Lung (tissue), 12 donors: ENCODE results near the gene ERLEC1. TPM values are rescaled to one million over a fixed set of nuclear protein-coding genes. Genes with fewer than 3 reads are reported as not detected.

Experiments used
- ATAC-seq: fragments of 200-7000 bp; cut with Tn5 transposase; one replicate; pipeline ENCODE4 v1.9.1; 2020; ENCODE audit warnings: moderate number of reproducible peaks; ENCODE audit not compliant: insufficient read depth, low FRiP score
- DNase-seq, 3 donors: peaks; one replicate each; pipeline ENCODE4 v3.0.0-alpha.2; 2013 to 2017
- H3K27ac ChIP-seq, 2 donors: one replicate each; pipeline ENCODE4 v1.5.1; 2013; ENCODE audit warnings: mild to moderate bottlenecking in 2 of 2, moderate library complexity in 2 of 2, control low read depth in 1 of 2, inconsistent platforms in 1 of 2, low read depth in 1 of 2, low read length in 1 of 2
- H3K27me3 ChIP-seq, 3 donors: one replicate each; pipeline ENCODE4 v1.5.1; 2013; ENCODE audit warnings: low read length in 2 of 3; ENCODE audit not compliant: control insufficient read depth in 3 of 3, insufficient read depth in 3 of 3
- H3K36me3 ChIP-seq, 4 donors: one replicate each; pipeline ENCODE4 v1.5.1; 2013; ENCODE audit warnings: low read length in 4 of 4, mild to moderate bottlenecking in 1 of 4, moderate library complexity in 1 of 4; ENCODE audit not compliant: control insufficient read depth in 4 of 4, insufficient read depth in 4 of 4
- H3K4me1 ChIP-seq, 5 donors: one replicate each; pipeline ENCODE4 v1.5.1; 2013; ENCODE audit warnings: low read length in 5 of 5, mild to moderate bottlenecking in 2 of 5, moderate library complexity in 1 of 5; ENCODE audit not compliant: control insufficient read depth in 5 of 5, insufficient read depth in 5 of 5
- H3K4me3 ChIP-seq: one replicate; pipeline ENCODE4 v1.5.1; 2013; ENCODE audit warnings: mild to moderate bottlenecking, control low read depth, moderate library complexity
- H3K9ac ChIP-seq, 2 donors: one replicate each; pipeline ENCODE4 v1.5.1; 2013; ENCODE audit warnings: low read length in 2 of 2, control low read depth in 1 of 2; ENCODE audit not compliant: insufficient read depth in 1 of 2
- H3K9me3 ChIP-seq, 4 donors: one replicate each; pipeline ENCODE4 v1.5.1; 2013; ENCODE audit warnings: low read length in 3 of 4, mild to moderate bottlenecking in 1 of 4, moderate library complexity in 1 of 4; ENCODE audit not compliant: control insufficient read depth in 4 of 4, insufficient read depth in 3 of 4
- WGBS, 2 donors: extraction: QIAGEN DNeasy Blood & Tissue Kit; methylation state at CpG; one replicate each; pipeline ENCODE4 v1.1.7; 2013; 5-methylcytosine and 5-hydroxymethylcytosine counted together
- polyA plus RNA-seq, 2 donors: library from polyadenylated mRNA; stranded (reverse); fragments of 200-250 nt; gene quantifications; one replicate each; pipeline ENCODE4 v1.2.1, GENCODE V29; 2013
- total RNA-seq, 2 donors: library from RNA; depleted of rRNA in 1 of 2; stranded (reverse); fragments of >200 nt in 1 of 2; gene quantifications; one replicate each; pipeline ENCODE4 v1.2.1, GENCODE V29; 2014 to 2021
- TF ChIP-seq, protein P1 (sequence below): IDR thresholded peaks from 2 replicates; pipeline ENCODE4 v1.5.1; 2012; ENCODE audit warnings: mild to moderate bottlenecking; ENCODE audit errors: control extremely low read depth, extremely low read depth
- donor health status: control.
- donor health status: control.
- donor health status: Bipolar disorder and iron deficiency.
- donor health status: healthy.
- donor health status: DM: yes; HTN: yes; CAD: no.

Gene ERLEC1
- total and polyA plus RNA-seq, 4 donors: 39.8 to 64.7 (median 56.3) TPM

GRCh38 chr2:53826030-53826410 is 39.2 kb downstream of the ERLEC1 start:
- Histone ChIP-seq H3K9ac (no peak overlapping the region), H3K4me1 (peaks cover 0 to 17% (median 6%) of the 10 kb centered on the region in 5 donors), H3K4me3 (no peak overlapping the region), H3K9me3 (no peaks in the 10 kb centered on the region), H3K27ac (no peak overlapping the region), H3K36me3 (no peaks in the 10 kb centered on the region), H3K27me3 (no peaks in the 10 kb centered on the region)
- 71 to 88% methylated on average over 1 of the region's 1 CpG for WGBS, 2 donors
- no peak for DNase-seq
- no peak for ATAC-seq
- TF ChIP-seq, protein P1, sequence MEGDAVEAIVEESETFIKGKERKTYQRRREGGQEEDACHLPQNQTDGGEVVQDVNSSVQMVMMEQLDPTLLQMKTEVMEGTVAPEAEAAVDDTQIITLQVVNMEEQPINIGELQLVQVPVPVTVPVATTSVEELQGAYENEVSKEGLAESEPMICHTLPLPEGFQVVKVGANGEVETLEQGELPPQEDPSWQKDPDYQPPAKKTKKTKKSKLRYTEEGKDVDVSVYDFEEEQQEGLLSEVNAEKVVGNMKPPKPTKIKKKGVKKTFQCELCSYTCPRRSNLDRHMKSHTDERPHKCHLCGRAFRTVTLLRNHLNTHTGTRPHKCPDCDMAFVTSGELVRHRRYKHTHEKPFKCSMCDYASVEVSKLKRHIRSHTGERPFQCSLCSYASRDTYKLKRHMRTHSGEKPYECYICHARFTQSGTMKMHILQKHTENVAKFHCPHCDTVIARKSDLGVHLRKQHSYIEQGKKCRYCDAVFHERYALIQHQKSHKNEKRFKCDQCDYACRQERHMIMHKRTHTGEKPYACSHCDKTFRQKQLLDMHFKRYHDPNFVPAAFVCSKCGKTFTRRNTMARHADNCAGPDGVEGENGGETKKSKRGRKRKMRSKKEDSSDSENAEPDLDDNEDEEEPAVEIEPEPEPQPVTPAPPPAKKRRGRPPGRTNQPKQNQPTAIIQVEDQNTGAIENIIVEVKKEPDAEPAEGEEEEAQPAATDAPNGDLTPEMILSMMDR: no peak

DNA sequence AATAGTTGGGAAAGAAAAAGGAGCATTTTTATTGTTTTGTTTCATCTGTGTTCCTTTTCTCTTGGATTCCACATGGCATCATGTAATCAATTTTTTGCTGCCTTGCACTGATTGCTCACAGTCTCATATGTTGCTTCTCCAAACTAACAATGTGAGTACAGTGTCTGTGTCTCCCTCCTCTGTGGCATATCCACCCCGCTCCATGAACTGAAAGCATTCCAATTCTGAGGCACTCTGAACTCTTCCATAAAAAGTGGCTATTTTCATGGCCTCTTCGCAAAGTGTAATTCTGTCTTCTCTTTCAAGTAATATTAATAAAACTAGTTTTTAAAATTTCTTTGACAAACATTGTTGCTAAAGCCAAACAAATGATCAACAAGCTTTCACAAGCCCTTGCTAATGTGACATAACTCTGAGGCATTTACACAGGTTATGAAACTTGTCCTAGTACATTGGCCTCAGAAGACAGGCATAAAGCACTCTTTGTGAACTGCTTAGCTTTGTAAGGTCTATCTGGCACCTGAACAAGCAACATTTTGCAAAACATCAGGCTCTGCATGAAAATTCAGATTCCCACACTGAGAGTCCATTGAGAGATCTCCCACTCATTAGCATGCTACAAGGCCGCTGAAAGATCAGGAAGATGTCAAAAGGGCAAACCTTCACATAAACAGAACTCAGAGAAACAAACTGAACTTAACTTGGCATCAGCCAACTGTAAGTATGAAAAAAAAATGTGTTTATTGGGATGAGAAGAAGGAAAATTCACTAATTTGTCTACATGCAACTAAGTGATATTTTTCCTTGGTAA is 39.9 kb downstream of the ERLEC1 start:
- Histone ChIP-seq H3K36me3 (peaks cover 0 to 4% (median under 1%) of the 10 kb centered on the region in 4 donors), H3K9me3 (no peaks in the 10 kb centered on the region), H3K4me1 (peaks cover 0 to 17% (median 6%) of the 10 kb centered on the region in 5 donors), H3K9ac (no peak overlapping the region), H3K27ac (no peak overlapping the region), H3K27me3 (no peaks in the 10 kb centered on the region), H3K4me3 (no peak overlapping the region)
- DNase-seq (peak in 2 of 3 donors; percentile 21 to 32), ATAC-seq (no peak)
- TF ChIP-seq, protein P1: no peak
- WGBS, 2 donors: 66 to 72% methylated on average over 3 of the region's 3 CpGs

DNA sequence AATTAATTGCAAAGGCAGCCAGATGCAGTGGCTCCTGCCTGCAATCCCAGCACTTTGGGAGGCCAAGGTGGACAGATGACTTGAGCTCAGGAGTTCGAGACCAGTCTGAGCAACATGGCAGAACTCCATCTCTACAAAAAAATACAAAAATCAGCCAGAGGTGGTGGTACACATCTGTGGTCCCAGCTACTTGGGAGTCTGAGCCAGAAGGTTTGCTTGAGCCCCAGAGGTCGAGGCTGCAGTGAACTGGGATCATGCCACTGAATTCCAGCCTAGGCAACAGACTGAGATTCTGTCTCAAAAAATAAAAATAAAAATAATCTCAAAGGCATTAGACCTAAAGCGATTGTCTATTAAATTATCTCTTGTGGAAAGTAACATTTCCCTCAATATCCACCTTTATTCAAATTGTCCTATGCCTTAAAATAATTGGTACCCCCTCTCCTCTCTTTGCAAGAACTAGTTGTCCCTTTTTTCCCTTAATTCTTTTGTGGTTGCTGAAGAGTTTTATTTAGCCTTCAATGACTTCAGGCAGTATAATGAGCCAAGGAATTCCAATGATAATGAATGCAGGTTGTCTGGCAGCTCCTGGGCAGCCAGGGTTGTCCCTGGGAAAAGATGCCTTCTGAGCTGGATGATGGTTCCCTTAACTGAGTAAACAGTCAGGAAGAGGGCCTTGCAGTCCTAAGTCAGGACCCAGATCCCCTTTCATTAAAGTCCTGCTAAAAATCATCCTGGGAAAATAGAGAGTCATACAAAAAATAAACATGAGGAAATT is 40.7 kb downstream of the ERLEC1 start:
- TF ChIP-seq, protein P1: no peak
- peaks cover 0 to 17% (median 6%) of the 10 kb centered on the region in 5 donors for H3K4me1 ChIP-seq
- H3K27me3 ChIP-seq: no peaks in the 10 kb centered on the region
- no peak overlapping the region for H3K9ac ChIP-seq
- no peak for ATAC-seq
- H3K4me3 ChIP-seq: no peak overlapping the region
- H3K36me3 ChIP-seq: peaks cover 0 to 4% (median under 1%) of the 10 kb centered on the region in 4 donors
- WGBS, 2 donors: 88 to 97% methylated on average over 3 of the region's 3 CpGs
- no peaks in the 10 kb centered on the region for H3K9me3 ChIP-seq
- no peak for DNase-seq
- no peak overlapping the region for H3K27ac ChIP-seq
